GM12801 (cell line): ENCODE results near the gene CIB2.

Source experiments
- TF ChIP-seq, protein P1 (sequence below): IDR thresholded peaks from one replicate; pipeline ENCODE4 v1.5.1; 2011; ENCODE audit warnings: control low read depth; ENCODE audit not compliant: insufficient read length; ENCODE audit errors: extremely low read depth

The CIB2 gene

DNA sequence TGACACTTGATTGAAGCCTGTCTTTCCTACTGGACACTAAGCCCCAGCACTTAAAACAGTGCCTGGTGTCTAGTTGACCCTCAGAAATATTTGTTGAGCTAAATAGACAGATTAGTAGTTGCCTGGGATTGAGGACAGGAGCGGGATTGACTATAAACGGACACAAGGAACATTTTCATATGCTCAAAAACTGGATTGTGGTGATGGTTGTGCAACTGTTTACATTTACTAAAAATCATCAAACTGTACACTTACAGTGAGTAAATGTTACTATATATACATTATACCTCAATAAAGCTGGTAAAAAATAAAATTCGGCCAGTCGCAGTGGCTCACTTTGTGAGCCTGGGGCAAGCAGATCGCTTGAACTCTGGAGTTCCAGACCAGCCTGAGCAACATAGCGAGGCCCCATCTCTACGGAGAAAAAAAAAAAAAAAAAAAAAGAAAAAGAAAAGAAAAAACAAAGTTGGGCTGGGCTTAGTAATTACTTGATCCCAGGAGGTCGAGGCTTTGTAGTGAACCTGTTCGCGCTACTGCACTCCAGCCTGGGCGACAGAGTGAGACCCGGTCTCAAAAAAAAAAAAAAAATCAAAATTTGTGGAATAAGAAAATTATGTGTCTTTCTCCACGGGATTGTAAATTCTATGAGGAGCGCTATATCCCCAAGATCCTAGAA, 17.3 kb upstream of the CIB2 start:
- TF ChIP-seq, protein P1, sequence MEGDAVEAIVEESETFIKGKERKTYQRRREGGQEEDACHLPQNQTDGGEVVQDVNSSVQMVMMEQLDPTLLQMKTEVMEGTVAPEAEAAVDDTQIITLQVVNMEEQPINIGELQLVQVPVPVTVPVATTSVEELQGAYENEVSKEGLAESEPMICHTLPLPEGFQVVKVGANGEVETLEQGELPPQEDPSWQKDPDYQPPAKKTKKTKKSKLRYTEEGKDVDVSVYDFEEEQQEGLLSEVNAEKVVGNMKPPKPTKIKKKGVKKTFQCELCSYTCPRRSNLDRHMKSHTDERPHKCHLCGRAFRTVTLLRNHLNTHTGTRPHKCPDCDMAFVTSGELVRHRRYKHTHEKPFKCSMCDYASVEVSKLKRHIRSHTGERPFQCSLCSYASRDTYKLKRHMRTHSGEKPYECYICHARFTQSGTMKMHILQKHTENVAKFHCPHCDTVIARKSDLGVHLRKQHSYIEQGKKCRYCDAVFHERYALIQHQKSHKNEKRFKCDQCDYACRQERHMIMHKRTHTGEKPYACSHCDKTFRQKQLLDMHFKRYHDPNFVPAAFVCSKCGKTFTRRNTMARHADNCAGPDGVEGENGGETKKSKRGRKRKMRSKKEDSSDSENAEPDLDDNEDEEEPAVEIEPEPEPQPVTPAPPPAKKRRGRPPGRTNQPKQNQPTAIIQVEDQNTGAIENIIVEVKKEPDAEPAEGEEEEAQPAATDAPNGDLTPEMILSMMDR = no peak

DNA sequence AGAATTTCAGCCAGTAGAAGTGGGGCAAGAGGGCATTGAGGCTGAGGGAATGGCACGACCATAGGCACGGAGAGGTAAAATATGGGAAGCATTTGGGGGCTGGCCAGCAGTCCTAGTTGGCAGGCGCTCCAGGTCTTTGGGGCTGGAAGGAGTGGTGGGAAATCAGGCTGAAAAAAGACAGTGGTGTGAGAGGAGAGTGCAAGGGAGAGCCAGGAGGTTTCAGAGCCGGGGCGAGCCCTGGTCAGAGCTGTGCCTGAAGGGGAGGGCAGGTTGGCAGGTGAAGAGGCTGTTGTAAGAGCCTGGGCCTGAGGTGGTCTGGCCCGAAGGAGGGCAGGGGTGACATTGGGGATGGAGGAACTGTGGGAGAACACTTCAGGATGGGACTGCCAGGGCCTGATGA, 16.3 kb upstream of the CIB2 start:
- TF ChIP-seq, protein P1 = no peak

DNA sequence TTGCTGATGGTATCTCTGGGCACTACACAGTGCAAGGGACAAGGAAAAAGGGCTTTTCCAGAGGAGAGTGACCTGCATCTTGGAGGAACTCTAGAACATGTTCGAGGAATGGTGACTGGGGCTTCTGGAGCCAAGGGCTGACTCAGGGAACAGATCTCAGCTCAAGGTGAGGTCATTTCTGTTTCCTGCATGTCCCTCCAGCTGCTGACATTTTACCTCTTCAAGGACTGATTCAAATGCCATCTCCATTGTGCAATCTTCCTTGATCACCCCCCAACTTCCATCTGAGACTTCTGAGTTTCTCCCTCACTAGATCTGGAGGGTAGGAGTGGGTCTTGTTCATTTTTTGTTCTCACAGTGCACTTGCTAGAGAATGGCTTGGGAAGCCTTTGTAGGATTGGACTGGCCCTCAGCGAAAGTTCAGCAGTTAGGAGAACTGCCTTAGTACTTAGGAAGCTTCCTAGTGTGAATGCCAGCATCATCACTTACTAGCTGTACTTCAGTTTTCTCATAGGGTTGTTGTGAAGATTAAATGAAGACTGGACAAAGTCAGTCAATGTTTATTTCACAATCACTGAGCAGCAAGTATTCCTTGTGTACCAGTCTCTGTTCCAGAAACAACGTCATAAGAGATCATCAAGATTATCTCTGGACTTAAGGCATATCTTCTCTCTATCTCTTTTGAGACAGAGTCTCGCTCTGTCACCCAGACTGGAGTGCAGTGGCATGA, 15.3 kb upstream of the CIB2 start:
- TF ChIP-seq, protein P1 = no peak

DNA sequence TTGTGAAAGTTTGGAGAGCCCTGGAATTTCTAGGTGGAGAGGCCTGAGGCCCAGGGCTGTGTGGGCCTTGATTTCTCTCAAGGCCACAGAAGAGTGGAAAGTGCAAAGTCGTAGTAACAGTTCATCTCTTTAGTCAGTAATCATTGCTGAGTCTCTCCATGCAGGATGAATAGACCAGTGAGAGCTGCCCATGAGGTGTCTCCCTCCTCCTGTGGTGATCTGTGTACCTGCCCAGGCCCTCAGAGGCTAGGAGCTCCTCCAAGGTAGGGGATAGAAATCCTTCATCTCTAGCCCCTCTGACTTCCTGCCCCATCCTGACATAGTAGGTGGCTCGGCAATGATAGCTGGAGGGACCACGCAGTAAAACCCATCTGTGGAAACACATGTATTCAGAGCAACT, 11.1 kb upstream of the CIB2 start:
- TF ChIP-seq, protein P1 = no peak

DNA sequence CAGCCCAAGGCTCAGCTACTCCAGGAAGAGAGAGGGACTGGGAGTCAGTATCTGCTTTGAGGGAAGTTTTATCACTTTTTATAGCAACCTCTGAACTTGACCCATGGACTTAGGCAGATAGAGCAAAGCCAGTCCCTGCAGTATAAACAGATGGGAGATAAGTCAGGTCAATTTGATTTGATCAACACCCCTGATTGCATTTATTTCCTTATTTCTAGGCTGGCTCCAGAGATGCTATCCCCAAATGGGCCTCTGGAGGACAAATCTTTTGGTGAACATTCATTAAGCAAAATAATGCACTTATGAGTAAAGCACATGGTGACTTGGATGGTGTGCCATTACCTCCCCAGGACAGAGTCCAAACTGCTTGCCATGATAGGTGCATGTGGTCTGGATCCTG, 9.0 kb upstream of the CIB2 start:
- TF ChIP-seq, protein P1 = no peak

DNA sequence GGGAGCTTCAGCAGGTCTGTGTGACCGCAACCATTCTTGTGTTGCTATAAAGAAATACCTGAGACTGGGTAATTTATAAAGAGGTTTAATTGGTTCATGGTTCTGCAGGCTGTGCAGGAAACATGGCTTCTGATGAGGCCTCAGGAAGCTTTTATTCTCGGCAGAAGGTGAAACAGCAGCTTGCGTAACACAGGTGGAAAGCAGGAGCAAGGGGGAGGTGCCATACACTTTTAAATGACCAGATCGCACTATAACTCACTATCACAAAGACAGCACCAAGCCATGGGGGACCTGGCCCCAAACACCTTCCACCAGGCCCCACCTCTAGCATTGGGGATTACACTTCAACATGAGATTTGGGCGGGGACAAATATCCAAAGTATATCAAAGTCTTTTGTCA, 8.3 kb upstream of the CIB2 start:
- TF ChIP-seq, protein P1 = no peak

DNA sequence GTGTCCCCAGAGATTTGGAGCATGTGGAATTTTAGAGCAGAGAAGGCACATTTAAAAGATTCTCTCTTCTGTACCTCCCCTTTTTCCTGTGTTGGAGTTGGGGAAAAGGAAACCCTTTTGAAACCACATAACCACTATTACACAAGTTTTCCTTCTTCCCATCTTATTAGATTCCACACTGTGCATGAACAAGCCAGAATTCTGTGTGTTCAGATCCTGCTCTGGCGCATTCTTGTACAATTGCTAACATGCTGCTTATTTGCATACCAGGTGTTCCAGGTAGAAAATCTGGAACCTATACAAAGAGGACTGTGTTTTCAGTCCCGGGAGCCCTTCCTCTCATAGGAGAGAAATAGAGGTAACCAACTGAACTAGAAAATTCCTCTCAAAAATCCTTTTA, 2.6 kb upstream of the CIB2 start:
- TF ChIP-seq, protein P1 = no peak
